ENCODE data around the gene PPP3R2.

Gene PPP3R2

DNA sequence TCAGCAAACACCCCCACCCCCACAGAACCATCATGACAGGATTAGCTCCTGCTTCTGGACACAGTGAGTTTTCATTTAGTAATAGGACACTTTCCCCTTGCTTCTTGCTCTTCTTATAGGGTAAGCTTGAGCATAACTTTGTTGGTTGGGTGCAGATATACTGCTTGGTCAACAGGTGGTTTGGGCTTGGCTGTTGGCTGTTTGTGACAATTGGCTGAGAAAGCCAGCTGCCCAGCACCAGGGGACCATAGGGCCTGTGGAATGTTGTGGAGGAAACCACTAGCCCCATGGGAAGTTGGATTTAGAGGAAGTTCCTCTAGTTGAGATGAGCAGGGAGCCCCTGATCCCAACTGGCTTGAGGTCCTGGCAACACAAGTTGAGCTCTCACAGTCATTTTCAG lies 30.5 kb downstream of the PPP3R2 start:
- no peaks in the 10 kb centered on the region for H4K20me1 ChIP-seq (ENCODE audit: insufficient read depth, low read length, poor library complexity, severe bottlenecking)
- H3K4me1 ChIP-seq (ENCODE audit: insufficient read depth, low read length, poor library complexity, severe bottlenecking), result no peaks in the 10 kb centered on the region
- peaks cover 55% of the 10 kb centered on the region; the same call in 1 of the 2 replicates for H3K36me3 ChIP-seq (ENCODE audit: insufficient read depth, low read length)
- TF ChIP-seq EZH2phosphoT487 (IDR thresholded peaks at IDR 0.05; ENCODE audit: borderline replicate concordance), result no peak
- TF ChIP-seq, protein P1, sequence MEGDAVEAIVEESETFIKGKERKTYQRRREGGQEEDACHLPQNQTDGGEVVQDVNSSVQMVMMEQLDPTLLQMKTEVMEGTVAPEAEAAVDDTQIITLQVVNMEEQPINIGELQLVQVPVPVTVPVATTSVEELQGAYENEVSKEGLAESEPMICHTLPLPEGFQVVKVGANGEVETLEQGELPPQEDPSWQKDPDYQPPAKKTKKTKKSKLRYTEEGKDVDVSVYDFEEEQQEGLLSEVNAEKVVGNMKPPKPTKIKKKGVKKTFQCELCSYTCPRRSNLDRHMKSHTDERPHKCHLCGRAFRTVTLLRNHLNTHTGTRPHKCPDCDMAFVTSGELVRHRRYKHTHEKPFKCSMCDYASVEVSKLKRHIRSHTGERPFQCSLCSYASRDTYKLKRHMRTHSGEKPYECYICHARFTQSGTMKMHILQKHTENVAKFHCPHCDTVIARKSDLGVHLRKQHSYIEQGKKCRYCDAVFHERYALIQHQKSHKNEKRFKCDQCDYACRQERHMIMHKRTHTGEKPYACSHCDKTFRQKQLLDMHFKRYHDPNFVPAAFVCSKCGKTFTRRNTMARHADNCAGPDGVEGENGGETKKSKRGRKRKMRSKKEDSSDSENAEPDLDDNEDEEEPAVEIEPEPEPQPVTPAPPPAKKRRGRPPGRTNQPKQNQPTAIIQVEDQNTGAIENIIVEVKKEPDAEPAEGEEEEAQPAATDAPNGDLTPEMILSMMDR (conservative IDR thresholded peaks at IDR 0.05; ENCODE audit: low read length), result no peak
- no peak overlapping the region for H3K4me2 ChIP-seq (ENCODE audit: low read depth, low read length, poor library complexity, severe bottlenecking)
- no peaks in the 10 kb centered on the region for H3F3A ChIP-seq (ENCODE audit: low read depth)
- no peak overlapping the region for H3K4me3 ChIP-seq (ENCODE audit: low read length, poor library complexity, severe bottlenecking)
- H3K9me3 ChIP-seq (ENCODE audit: insufficient read depth, low read depth, low read length), result no peaks in the 10 kb centered on the region
- H3K27me3 ChIP-seq (ENCODE audit: insufficient read depth, low read length, poor library complexity, severe bottlenecking), result no peaks in the 10 kb centered on the region
- no peak overlapping the region for H2AFZ ChIP-seq (ENCODE audit: low read length)
- H3K79me2 ChIP-seq (ENCODE audit: insufficient read depth, low read length), result no peaks in the 10 kb centered on the region
- H3K9me2 ChIP-seq (replicated peaks; ENCODE audit: low read depth, low read length), result no peaks in the 10 kb centered on the region
- no peak overlapping the region for H3K9ac ChIP-seq (ENCODE audit: low read depth, low read length, poor library complexity, severe bottlenecking)

DNA sequence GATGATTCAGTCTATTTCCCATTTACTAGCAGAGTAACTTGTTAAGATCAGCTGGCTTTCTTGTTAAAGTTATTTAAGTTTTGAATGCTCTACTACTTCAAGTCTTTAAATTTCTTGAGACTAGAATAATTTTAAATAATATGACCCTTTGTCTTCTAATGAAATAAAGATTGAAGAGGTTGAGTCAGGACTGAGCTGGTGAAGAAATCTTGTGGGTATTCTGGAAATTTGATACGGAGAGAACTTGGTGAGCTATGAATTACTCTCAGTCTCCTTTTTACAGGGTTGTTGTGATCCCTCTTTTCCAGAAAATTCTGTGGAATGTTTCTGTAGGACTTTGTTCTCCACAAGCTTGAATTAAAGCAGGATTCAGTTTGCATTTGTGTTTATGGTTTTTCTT lies 31.8 kb downstream of the PPP3R2 start:
- Histone ChIP-seq H3K27me3 (ENCODE audit: insufficient read depth, low read length, poor library complexity, severe bottlenecking) (no peaks in the 10 kb centered on the region), H3K4me1 (ENCODE audit: insufficient read depth, low read length, poor library complexity, severe bottlenecking) (no peaks in the 10 kb centered on the region)
- TF ChIP-seq EZH2phosphoT487 (IDR thresholded peaks at IDR 0.05; ENCODE audit: borderline replicate concordance), result no peak
- TF ChIP-seq, protein P1 (conservative IDR thresholded peaks at IDR 0.05; ENCODE audit: low read length), result no peak

DNA sequence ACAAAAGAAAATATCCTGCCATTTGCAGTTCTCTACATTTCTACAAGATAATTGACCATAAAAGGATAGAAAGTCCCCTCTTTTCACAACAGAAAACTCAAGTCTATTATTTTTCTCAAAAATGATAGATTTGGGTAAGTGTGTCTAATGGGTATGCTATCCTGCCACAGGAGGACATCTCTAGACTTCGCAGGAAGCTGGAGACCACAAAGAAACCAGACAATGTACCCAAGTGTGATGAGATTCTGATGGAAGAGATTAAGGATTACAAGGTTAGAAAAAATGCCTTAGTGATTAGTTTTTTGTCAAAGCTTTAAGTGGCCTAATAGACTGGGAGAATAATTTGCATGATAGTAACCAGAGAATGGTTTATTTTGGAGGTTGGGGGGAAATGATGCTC lies 33.0 kb downstream of the PPP3R2 start:
- Histone ChIP-seq H3K4me1 (ENCODE audit: insufficient read depth, low read length, poor library complexity, severe bottlenecking) (no peaks in the 10 kb centered on the region), H3K9ac (ENCODE audit: low read depth, low read length, poor library complexity, severe bottlenecking) (no peak overlapping the region), H3K4me2 (ENCODE audit: low read depth, low read length, poor library complexity, severe bottlenecking) (no peak overlapping the region), H3K4me3 (ENCODE audit: low read length, poor library complexity, severe bottlenecking) (no peak overlapping the region), H3K27me3 (ENCODE audit: insufficient read depth, low read length, poor library complexity, severe bottlenecking) (no peaks in the 10 kb centered on the region), H3K9me3 (ENCODE audit: insufficient read depth, low read depth, low read length) (no peaks in the 10 kb centered on the region), H4K20me1 (ENCODE audit: insufficient read depth, low read length, poor library complexity, severe bottlenecking) (no peaks in the 10 kb centered on the region), H2AFZ (ENCODE audit: low read length) (no peak overlapping the region), H3K36me3 (ENCODE audit: insufficient read depth, low read length) (peaks cover 72% of the 10 kb centered on the region; the same call in 1 of the 2 replicates), H3F3A (ENCODE audit: low read depth) (no peaks in the 10 kb centered on the region), H3K9me2 (replicated peaks; ENCODE audit: low read depth, low read length) (no peaks in the 10 kb centered on the region), H3K79me2 (ENCODE audit: insufficient read depth, low read length) (no peaks in the 10 kb centered on the region)
- TF ChIP-seq, protein P1 (conservative IDR thresholded peaks at IDR 0.05; ENCODE audit: low read length), result no peak
- TF ChIP-seq EZH2phosphoT487 (IDR thresholded peaks at IDR 0.05; ENCODE audit: borderline replicate concordance), result no peak

More for the DNA sequence above, 31.8 kb downstream of the PPP3R2 start:
- no peak overlapping the region for H3K4me3 ChIP-seq (ENCODE audit: low read length, poor library complexity, severe bottlenecking)
- no peaks in the 10 kb centered on the region for H3K79me2 ChIP-seq (ENCODE audit: insufficient read depth, low read length)
- no peaks in the 10 kb centered on the region for H4K20me1 ChIP-seq (ENCODE audit: insufficient read depth, low read length, poor library complexity, severe bottlenecking)
- H3F3A ChIP-seq (ENCODE audit: low read depth), result no peaks in the 10 kb centered on the region
- no peaks in the 10 kb centered on the region for H3K9me2 ChIP-seq (replicated peaks; ENCODE audit: low read depth, low read length)
- H3K9me3 ChIP-seq (ENCODE audit: insufficient read depth, low read depth, low read length), result no peaks in the 10 kb centered on the region
- no peak overlapping the region for H2AFZ ChIP-seq (ENCODE audit: low read length)
- H3K9ac ChIP-seq (ENCODE audit: low read depth, low read length, poor library complexity, severe bottlenecking), result no peak overlapping the region
- peaks cover 61% of the 10 kb centered on the region; the same call in 1 of the 2 replicates for H3K36me3 ChIP-seq (ENCODE audit: insufficient read depth, low read length)
- H3K4me2 ChIP-seq (ENCODE audit: low read depth, low read length, poor library complexity, severe bottlenecking), result no peak overlapping the region

All from Loucy (cell line).